ENCODE data around the gene SH3GL2.

- no peak for TF ChIP-seq EZH2 (IDR thresholded peaks at IDR 0.05; ENCODE audit: borderline replicate concordance, low read depth, low read length, severe bottlenecking)
- no peak for TF ChIP-seq CTCF (IDR thresholded peaks at IDR 0.05; ENCODE audit: extremely low read depth in 1 of 2, insufficient read depth in 1 of 2, low read depth in 1 of 2, low read length in 2 of 2)
- TF ChIP-seq POLR2AphosphoS5 (IDR thresholded peaks at IDR 0.05; ENCODE audit: insufficient read depth, low read depth, low read length): no peak
- no peak for TF ChIP-seq POLR2A (IDR thresholded peaks at IDR 0.05; ENCODE audit: low read depth, low read length)
Observed at GRCh38 chr9:17833846-17834245, 255.0 kb downstream of the SH3GL2 start.
